HUES6 (cell line): ENCODE data around the gene ST7L.

Source experiments
- H3K27ac ChIP-seq: 2 replicates; pipeline ENCODE4 v1.7.0; 2013; ENCODE audit warnings: low read depth, mild to moderate bottlenecking, low read length, inconsistent platforms
- H3K27me3 ChIP-seq: 2 replicates; pipeline ENCODE4 v1.6.1; 2013; ENCODE audit warnings: low read length; ENCODE audit not compliant: control insufficient read depth, insufficient read depth
- H3K36me3 ChIP-seq: 2 replicates; pipeline ENCODE4 v1.6.1; 2013; ENCODE audit warnings: low read length; ENCODE audit not compliant: control insufficient read depth, insufficient read depth
- H3K4me1 ChIP-seq: 2 replicates; pipeline ENCODE4 v1.6.1; 2013; ENCODE audit warnings: low read length; ENCODE audit not compliant: control insufficient read depth, insufficient read depth
- H3K4me3 ChIP-seq: 2 replicates; pipeline ENCODE4 v1.5.1; 2013; ENCODE audit warnings: low read depth, low read length
- H3K9ac ChIP-seq: one replicate; pipeline ENCODE4 v1.6.1; 2013; ENCODE audit warnings: mild to moderate bottlenecking, low read length
- H3K9me3 ChIP-seq: 2 replicates; pipeline ENCODE4 v1.6.1; 2013; ENCODE audit warnings: low read depth, low read length; ENCODE audit not compliant: control insufficient read depth, insufficient read depth

The ST7L gene

DNA sequence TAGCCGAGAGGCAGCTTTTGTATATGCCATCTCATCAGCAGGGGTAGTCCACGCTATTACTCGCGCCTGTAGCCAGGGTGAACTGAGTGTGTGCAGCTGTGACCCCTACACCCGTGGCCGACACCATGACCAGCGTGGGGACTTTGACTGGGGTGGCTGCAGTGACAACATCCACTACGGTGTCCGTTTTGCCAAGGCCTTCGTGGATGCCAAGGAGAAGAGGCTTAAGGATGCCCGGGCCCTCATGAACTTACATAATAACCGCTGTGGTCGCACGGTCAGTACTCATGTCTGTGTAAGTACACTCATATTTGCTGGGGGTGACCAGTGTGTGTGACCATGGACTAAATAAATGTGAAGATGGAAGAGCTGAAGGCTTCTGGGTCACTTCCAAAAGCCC lies 102.8 kb downstream of the ST7L start:
- Histone ChIP-seq H3K9me3 (no peaks in the 10 kb centered on the region), H3K4me1 (peaks cover 7% of the 10 kb centered on the region; the same call in 1 of the 2 replicates), H3K36me3 (no peaks in the 10 kb centered on the region), H3K27ac (no peak overlapping the region), H3K27me3 (peaks cover 27% of the 10 kb centered on the region), H3K4me3 (no peak overlapping the region), H3K9ac (no peak overlapping the region)

DNA sequence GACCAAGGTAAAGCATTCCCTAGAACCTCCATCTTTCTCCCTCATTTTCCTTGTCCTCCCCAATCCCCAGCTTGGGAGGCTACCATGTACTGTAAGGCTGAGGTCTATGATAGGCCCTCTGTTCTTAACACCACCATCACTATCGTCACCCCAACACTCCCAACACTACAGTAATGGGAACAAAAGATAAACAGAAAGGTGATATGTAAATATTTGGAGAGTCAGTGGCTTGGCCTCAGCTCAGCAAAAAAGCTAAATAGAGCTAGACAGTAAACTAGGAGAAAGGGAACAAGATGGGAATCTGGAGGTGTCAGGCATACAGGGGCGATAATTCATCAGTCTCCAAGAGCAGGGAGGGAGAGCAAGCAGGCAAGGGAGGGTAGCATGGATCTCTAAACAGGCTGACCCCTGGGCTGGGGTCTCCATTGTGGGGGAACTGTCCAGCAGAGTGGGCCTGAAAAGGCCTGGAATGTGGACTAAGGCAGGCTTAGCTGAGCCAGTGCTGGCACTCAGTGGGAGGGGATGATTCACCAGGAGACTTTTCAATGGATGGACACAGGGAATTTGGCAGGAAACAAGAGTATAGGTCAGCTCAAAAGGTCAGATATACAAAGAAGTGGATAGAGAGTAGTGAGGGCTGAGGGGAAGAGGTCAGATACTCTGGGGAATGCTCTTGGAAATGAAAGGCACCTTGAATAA lies 103.5 kb downstream of the ST7L start:
- no peak overlapping the region for H3K9ac ChIP-seq
- H3K9me3 ChIP-seq = no peaks in the 10 kb centered on the region
- no peak overlapping the region for H3K4me3 ChIP-seq
- H3K27ac ChIP-seq = no peak overlapping the region
- H3K36me3 ChIP-seq = no peaks in the 10 kb centered on the region
- H3K27me3 ChIP-seq = peaks cover 33% of the 10 kb centered on the region
- H3K4me1 ChIP-seq = peaks cover 7% of the 10 kb centered on the region; the same call in 1 of the 2 replicates

DNA sequence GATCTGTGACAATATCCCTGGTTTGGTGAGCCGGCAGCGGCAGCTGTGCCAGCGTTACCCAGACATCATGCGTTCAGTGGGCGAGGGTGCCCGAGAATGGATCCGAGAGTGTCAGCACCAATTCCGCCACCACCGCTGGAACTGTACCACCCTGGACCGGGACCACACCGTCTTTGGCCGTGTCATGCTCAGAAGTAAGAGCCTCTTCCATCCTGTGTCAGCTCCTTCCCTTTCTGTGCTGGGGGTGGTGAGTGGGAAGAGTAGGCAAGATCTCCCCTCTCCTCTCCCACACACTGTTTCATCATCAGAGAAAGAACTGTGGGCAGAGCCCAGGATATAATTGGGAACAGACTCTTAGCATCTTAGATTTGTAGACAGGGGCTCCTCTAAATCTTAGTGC lies 104.0 kb downstream of the ST7L start:
- Histone ChIP-seq H3K4me1 (peaks cover 13% of the 10 kb centered on the region), H3K27ac (no peak overlapping the region), H3K9ac (no peak overlapping the region), H3K9me3 (no peaks in the 10 kb centered on the region), H3K27me3 (peaks cover 39% of the 10 kb centered on the region), H3K4me3 (no peak overlapping the region), H3K36me3 (no peaks in the 10 kb centered on the region)

DNA sequence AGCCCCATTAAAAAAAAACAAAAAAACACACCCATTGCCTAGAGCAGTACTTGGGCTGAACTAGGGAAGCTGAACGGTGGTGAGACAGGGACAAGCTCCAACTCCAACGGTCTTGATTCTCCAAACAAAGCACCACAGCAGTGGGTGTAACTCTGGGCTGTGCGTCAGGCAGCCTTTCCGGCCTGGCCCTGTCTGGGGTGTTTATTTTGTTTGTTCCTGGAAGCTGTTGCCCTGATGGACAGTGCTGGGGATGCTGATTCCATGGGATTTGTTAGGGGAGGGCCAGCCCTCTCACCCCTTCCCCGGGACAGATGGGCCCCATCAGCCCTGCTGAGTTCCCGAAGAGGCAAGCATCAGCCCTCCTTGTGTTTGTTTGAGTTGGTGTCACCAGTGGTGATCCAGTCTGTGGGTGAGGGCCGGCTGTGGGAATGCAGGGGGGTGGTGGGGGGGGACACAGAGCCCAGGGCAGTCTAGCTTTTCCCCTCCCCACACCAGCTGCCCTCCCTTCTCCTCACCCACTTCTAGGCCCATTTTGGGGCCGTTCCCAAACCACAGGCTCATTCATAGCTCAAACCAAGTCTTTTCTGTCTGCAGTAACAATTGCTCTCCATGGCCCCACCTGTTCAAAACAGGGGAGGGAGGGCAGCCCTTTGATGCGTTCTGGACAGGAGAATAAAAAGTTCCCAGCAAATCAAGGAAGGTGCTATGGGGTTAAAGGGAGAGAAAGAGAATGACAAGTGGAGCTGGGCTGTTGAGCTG lies 105.7 kb downstream of the ST7L start:
- no peaks in the 10 kb centered on the region for H3K9me3 ChIP-seq
- H3K27me3 ChIP-seq = peaks cover 55% of the 10 kb centered on the region
- H3K9ac ChIP-seq = no peak overlapping the region
- no peak overlapping the region for H3K4me3 ChIP-seq
- H3K27ac ChIP-seq = no peak overlapping the region
- H3K36me3 ChIP-seq = no peaks in the 10 kb centered on the region
- H3K4me1 ChIP-seq = peaks cover 19% of the 10 kb centered on the region

DNA sequence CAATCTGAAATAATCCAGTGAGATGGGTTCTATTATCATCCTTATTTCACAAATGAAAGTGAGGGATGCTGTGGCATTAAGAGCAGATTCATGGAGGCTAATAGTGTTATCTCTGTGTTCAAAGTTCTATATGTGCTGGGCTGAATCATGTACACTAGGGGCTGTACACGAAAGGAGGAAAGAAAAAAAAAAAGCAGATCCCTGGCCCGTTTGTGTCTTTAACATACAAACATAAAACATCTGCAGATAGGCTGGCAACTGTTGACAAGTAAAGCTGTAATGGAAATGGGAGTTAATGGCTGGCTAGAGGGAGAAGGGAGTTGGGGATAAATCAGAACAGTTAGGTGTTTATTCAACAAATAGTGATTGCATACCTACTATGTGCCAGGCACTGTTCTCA lies 107.0 kb downstream of the ST7L start:
- Histone ChIP-seq H3K9me3 (no peaks in the 10 kb centered on the region), H3K27me3 (peaks cover 69% of the 10 kb centered on the region), H3K4me3 (no peak overlapping the region), H3K4me1 (peaks cover 19% of the 10 kb centered on the region), H3K9ac (no peak overlapping the region), H3K36me3 (no peaks in the 10 kb centered on the region), H3K27ac (no peak overlapping the region)

DNA sequence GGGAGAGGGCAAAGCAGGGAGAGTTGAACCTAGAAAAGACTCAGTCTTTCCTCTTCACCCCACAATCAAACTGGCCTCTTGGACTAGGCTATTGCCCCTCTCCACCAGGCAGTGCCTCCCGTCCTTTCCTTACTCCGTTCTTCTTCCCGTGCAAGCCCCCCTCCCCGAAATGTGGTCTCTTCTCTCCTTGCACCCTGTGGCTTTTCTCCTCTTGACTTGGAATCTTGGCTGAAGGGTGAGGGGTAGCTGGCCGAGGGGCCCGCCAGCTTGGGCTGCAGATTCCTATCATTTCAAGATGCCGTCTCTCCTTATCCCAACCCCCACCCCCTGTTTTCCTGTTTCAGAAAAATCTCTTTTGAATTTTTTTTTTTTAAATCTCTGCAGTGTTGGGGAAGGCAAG lies 108.6 kb downstream of the ST7L start:
- Histone ChIP-seq H3K27me3 (peaks cover 85% of the 10 kb centered on the region), H3K4me1 (peaks cover 13% of the 10 kb centered on the region), H3K27ac (no peak overlapping the region), H3K9ac (no peak overlapping the region), H3K9me3 (no peaks in the 10 kb centered on the region), H3K4me3 (peak overlapping the region; percentile 96), H3K36me3 (no peaks in the 10 kb centered on the region)

DNA sequence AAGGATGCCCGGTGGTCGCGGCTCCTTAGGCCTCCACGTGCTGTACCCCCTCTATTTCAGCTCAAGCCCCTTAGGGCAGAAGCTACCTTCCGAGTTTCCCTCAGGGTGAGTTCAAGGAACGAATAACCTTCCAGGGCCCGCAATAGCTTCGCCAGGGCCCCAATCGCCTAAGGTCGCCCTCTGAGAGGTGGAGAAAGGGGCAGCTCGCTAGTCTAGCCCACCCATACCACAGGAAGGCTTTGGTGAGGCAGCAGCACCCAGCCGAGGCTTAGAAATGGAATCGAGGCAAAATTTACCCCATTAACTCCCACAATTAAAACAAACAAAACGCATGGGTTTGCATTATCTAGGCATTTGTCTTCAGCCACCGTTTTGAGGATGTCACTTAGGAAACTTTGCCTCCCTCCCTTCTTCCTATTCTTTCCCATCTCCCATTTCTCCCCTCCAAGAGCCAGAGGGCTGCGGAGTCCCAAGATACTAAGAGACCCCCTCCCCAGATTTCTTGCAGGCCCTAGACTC lies 109.2 kb downstream of the ST7L start:
- Histone ChIP-seq H3K4me3 (peak overlapping the region; percentile 96), H3K4me1 (peaks cover 11% of the 10 kb centered on the region), H3K36me3 (no peaks in the 10 kb centered on the region), H3K27ac (no peak overlapping the region), H3K9me3 (no peaks in the 10 kb centered on the region), H3K9ac (no peak overlapping the region), H3K27me3 (peaks cover 88% of the 10 kb centered on the region)

DNA sequence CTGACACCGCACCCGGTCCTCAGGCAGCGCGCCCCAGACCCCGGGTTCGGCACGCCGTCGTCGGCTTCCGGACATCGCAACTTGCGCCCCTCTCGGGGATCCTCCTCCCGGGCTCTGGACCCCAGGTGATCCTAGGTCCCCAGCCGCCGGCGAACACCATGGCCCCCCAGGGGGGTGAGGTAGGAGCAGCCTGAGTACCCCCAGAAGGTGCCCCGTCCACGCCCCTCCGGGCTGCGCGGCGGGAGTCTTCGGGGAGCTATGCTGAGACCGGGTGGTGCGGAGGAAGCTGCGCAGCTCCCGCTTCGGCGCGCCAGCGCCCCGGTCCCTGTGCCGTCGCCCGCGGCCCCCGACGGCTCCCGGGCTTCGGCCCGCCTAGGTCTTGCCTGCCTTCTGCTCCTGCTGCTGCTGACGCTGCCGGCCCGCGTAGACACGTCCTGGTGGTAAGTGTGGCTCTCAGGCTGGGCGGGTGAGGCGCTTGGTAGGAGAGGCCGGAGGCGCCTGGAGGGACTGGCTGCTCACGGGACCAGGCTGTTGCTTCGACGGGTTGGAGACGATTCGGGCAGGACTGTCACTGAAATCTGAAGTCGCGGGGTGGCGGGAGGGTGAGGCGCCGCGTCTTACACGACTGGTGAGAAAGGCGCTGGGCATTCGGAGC lies 109.8 kb downstream of the ST7L start:
- no peak overlapping the region for H3K27ac ChIP-seq
- no peaks in the 10 kb centered on the region for H3K9me3 ChIP-seq
- H3K4me1 ChIP-seq = peaks cover 11% of the 10 kb centered on the region
- H3K36me3 ChIP-seq = no peaks in the 10 kb centered on the region
- no peak overlapping the region for H3K9ac ChIP-seq
- peaks cover 94% of the 10 kb centered on the region for H3K27me3 ChIP-seq
- H3K4me3 ChIP-seq = peak overlapping the region; percentile 96

DNA sequence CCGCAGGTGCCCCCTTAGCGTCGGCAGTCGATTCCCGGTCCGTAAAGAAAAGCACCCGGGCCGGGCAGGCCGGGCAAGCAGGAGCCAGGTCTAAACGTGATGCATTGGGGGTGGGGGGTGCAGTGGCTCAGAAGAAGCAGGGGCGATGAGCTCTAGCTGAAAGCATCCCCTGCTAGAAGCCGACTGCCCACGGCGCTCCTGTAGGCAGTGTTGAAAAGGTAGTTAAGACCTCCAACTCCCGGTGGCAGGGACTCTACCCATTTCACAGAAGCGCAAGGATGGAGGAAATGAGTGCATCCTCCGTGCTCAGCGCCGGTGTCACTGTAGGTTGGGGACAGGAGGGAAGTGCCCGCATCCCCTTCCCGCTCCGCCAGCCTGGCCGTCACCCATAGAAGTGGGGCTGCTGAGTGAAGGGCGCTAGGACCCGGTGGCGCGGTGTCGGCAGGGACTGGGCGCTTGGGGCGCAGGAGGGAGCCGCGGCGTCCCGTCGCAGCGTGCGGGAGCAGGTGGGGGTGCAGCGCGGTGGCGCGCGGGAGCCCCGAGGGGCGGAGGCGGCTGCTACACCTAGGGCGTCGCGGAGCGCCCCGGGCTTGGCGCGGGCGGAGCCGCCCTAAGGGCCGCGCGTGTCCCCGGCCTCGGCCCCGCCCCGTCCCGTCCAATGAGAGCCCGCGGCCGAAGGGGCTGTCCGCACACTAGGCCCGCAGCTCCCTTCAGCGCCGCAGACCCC lies 110.5 kb downstream of the ST7L start, which contains the start of gene WNT2B:
Gene WNT2B, plus strand, starts transcription at position 688 of the 727 bp plus-strand sequence. CDS start 298 bp downstream, outside the sequence.
- no peaks in the 10 kb centered on the region for H3K9me3 ChIP-seq
- peak within 1 kb of the TSS; percentile 96 for H3K4me3 ChIP-seq
- no peaks in the 10 kb centered on the region for H3K36me3 ChIP-seq
- H3K4me1 ChIP-seq = peaks cover 11% of the 10 kb centered on the region
- peaks cover 98% of the 10 kb centered on the region for H3K27me3 ChIP-seq
- no peak within 1 kb of the TSS for H3K9ac ChIP-seq
- H3K27ac ChIP-seq = no peak within 1 kb of the TSS

DNA sequence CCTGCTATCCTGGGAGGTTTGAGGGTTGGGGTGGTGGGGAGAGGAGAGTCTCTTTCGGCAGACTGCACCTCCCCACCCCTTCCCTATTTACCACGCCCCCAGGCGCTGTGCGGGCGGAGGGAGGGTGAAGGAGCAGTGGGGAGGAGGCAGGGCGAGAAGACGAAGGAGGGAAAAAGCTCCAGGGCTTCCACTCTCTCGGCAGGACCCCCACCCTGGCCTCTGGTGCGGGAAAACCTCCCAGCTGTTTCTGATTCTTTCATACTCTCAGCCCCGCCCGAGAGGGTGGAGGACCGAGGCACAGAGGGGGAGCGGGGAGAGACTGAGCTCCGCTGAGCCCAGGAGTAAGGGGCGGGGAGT lies 111.0 kb downstream of the ST7L start:
- H3K27ac ChIP-seq = no peak overlapping the region
- peak overlapping the region; percentile 96 for H3K4me3 ChIP-seq
- no peak overlapping the region for H3K9ac ChIP-seq
- H3K36me3 ChIP-seq = no peaks in the 10 kb centered on the region
- peaks cover 12% of the 10 kb centered on the region for H3K4me1 ChIP-seq
- H3K27me3 ChIP-seq = peaks cover 100% of the 10 kb centered on the region
- H3K9me3 ChIP-seq = no peaks in the 10 kb centered on the region
